ENCODE data around the gene CBX8.
"Not testable (repeated sequence)": the region's sequence is repeated elsewhere in the genome, so short reads cannot be mapped to it uniquely, and the experiment has no call there.

Gene CBX8

GRCh38 chr17:79779084-79779529, 17.8 kb downstream of the CBX8 start:
- no peak for DNase-seq (ENCODE audit: low read depth)

- DNase-seq (ENCODE audit: low read depth), result no peak
Observed at GRCh38 chr17:79778504-79779083, 18.3 kb downstream of the CBX8 start.

- peak; percentile 73 for DNase-seq (ENCODE audit: low read depth)
Observed at GRCh38 chr17:79777894-79778503, 18.9 kb downstream of the CBX8 start, which contains the start of gene CBX2. CBX2 (plus strand) TSS chr17:79778148; CDS start chr17:79778236, 88 bp downstream.

GRCh38 chr17:79777120-79777893, 19.6 kb downstream of the CBX8 start:
- no peak for DNase-seq (ENCODE audit: low read depth)

- no peak for DNase-seq (ENCODE audit: low read depth)
Observed at GRCh38 chr17:79776376-79777119, 20.3 kb downstream of the CBX8 start.

- no peak for DNase-seq (ENCODE audit: low read depth)
Observed at GRCh38 chr17:79775632-79776031, 21.2 kb downstream of the CBX8 start.

GRCh38 chr17:79774561-79774975, 22.3 kb downstream of the CBX8 start:
- no peak for DNase-seq (ENCODE audit: low read depth)

- DNase-seq (ENCODE audit: low read depth), result not testable (repeated sequence)
Observed at GRCh38 chr17:79772726-79773125, 24.2 kb downstream of the CBX8 start.

GRCh38 chr17:79771276-79771675, 25.6 kb downstream of the CBX8 start:
- DNase-seq (ENCODE audit: low read depth), result no peak

- DNase-seq (ENCODE audit: low read depth), result no peak
Observed at GRCh38 chr17:79769570-79770506, 27.0 kb downstream of the CBX8 start.

GRCh38 chr17:79765708-79766107, 31.2 kb downstream of the CBX8 start:
- no peak for DNase-seq (ENCODE audit: low read depth)

GRCh38 chr17:79761894-79762589, 34.8 kb downstream of the CBX8 start:
- no peak for DNase-seq (ENCODE audit: low read depth)

GRCh38 chr17:79760197-79760906, 36.5 kb downstream of the CBX8 start:
- DNase-seq (ENCODE audit: low read depth), result no peak

GRCh38 chr17:79758271-79758670, 38.6 kb downstream of the CBX8 start:
- no peak for DNase-seq (ENCODE audit: low read depth)

GRCh38 chr17:79757140-79757745, 39.6 kb downstream of the CBX8 start:
- no peak for DNase-seq (ENCODE audit: low read depth)

GRCh38 chr17:79755591-79755990, 41.3 kb downstream of the CBX8 start:
- DNase-seq (ENCODE audit: low read depth), result no peak

- not testable (repeated sequence) for DNase-seq (ENCODE audit: low read depth)
Observed at GRCh38 chr17:79754903-79755302, 42.0 kb downstream of the CBX8 start.

GRCh38 chr17:79754370-79754769, 42.5 kb downstream of the CBX8 start:
- DNase-seq (ENCODE audit: low read depth), result no peak

- no peak for DNase-seq (ENCODE audit: low read depth)
Observed at GRCh38 chr17:79752175-79752574, 44.7 kb downstream of the CBX8 start.

Data from activated gamma-delta T cell treated with anti-CD3 and anti-CD28 coated beads, Interleukin-2, amount 50 U/mL, for 16 hours (primary cell).